Measurements from ENCODE around the gene PBXIP1.
"Not testable (repeated sequence)": the region's sequence is repeated elsewhere in the genome, so short reads cannot be mapped to it uniquely, and the experiment has no call there.

The PBXIP1 gene

GRCh38 chr1:154931940-154932487 lies 23.9 kb downstream of the PBXIP1 start:
- DNase-seq: no peak

DNA sequence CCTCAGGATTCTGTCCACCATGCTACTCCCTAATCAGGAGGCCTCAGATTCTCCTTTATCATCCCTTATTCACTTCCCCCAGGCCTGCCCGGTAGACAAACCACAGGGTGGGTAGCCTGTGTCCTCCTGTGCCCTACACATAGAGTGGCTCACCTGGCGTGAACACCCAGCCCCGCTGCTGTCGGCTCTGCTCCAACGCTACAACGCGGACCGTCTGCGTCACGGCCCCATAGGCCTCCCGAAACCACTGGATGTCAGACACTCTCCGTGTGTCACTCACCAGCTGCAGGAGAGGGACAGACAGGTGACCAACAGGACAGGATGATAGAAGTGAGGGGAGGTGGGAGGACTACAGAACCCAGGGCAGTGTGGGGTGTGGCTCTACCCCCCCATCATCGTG lies 29.7 kb downstream of the PBXIP1 start:
- no peak for DNase-seq

GRCh38 chr1:154925335-154926170 lies 30.3 kb downstream of the PBXIP1 start:
- no peak for DNase-seq

DNA sequence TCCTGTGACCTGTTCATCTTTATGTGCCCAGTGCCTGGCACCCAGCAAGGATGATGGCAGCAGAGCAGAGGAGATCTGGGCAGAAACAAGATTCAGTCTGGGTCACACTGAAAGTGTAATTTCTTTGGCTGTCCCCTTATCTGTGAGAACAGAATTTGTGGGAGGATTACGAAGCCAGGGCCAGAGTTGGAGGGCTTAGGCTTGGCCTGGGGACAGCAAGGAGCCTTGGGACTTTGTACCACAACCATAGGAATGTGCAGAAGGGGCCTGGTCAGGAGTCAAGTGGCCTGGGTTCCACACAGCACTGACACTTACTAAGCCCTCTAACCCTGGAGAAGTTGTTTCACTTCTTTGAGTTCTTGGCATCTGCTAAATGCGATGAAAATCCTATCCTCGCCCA lies 32.2 kb downstream of the PBXIP1 start:
- DNase-seq: no peak

DNA sequence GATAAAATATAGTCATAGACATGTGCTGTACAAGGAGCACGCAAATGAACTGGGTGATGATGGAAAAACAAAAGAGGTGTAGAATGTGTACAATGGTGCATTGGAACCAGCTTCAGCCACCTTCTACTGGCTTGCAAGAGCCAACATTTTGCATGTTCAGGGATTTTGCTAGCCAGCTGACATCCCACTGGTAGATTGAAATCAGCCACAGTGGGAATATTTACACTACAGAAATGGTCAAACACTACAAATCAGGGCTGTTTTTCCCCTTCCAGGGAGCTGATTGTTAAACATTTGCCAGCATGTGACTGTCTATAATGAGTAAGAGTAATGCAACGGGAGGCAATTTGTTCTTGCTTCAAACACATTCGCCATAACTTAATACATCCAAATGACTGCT lies 42.6 kb downstream of the PBXIP1 start:
- DNase-seq: no peak

- no peak for DNase-seq
Measured at GRCh38 chr1:154912755-154913154, 43.1 kb downstream of the PBXIP1 start.

GRCh38 chr1:154911691-154912550 lies 44.0 kb downstream of the PBXIP1 start:
- DNase-seq: peak; percentile 4

DNA sequence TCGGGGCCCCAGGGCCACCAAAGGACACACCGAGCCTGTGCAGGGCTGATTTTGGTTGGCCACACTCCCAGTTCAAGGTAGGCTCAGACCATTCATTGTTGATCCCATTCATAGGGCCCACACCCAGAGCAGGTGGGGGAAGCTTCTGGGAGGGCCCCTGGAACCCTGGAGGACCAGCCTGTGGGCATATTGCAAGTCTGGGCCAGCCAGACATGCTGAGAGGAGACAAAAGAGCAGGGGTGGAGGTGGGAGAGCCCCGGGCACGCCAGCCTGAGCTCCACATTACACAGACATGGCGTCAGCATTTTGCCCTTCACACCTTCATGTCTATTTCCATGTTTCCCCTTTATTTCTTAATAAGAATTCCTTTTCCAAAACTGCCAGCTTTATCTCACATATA lies 45.0 kb downstream of the PBXIP1 start:
- DNase-seq: no peak

DNA sequence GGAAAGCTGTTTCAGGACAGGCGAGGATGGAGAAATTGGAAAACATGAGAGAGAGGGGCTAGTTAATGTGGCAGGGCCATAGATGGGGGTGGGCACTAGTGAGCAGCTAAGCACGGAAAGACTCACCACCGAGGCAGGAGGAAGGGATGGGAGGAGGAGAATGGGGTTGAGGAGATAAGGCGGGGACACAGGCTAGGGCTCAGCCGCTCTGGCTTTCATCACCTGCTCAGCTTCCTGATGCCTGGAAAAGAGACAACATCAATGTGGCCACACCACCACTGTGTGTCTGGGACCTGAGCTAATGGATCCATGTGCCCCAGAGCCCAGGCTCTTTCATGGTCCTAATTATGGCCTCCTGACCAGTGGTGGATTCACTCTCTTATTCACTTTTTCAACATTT lies 47.0 kb downstream of the PBXIP1 start:
- DNase-seq: no peak

GRCh38 chr1:154908129-154908528 lies 47.8 kb downstream of the PBXIP1 start:
- not testable (repeated sequence) for DNase-seq

GRCh38 chr1:154906621-154907081 lies 49.2 kb downstream of the PBXIP1 start:
- no peak for DNase-seq

GRCh38 chr1:154902938-154903566 lies 52.8 kb downstream of the PBXIP1 start:
- no peak for DNase-seq

GRCh38 chr1:154901591-154901990 lies 54.3 kb downstream of the PBXIP1 start:
- DNase-seq: no peak

DNA sequence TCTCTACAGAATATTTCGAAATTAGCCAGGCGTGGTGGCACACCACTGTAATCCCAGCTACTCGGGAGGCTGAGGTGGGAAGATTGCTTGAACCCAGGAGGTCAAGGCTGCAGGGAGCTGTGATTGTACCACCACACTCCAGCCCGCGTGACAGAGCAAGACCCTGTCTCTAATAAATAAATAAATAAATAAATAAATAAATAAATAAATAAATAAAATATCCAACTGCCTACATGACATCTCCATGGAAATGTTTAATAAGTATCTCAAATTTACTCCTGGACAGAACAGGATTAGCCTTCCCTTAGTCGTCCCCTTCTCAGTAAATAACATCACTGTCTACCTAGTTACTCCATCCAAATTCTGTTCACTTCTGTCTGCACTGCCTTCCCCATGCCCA lies 56.9 kb downstream of the PBXIP1 start:
- DNase-seq: no peak

DNA sequence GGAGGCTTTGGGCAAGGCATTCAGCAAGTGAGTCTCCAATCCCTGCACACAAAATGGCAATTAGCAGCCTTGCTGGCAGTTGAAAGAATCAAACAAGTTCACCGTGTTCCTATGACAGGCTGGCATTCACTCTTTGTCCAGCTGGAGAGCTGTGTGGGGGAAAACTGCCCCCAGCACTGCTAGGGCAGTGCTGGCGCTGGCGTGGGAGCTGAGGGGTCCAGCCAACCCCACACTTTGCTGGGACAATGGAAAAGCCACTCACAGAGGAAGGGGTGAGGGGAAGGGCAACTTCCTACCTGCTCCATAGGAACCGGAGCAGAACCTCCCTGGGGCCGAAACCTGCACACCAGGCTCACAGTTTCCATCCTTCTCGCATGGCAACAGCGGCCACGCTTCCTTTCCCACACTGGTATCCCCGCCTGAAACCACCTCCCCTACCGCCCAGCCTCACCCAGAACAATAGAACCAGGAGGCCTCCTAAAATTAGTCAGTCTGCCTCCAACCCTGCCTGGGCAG lies 59.1 kb downstream of the PBXIP1 start:
- no peak for DNase-seq

GRCh38 chr1:154895798-154896197 lies 60.1 kb downstream of the PBXIP1 start:
- no peak for DNase-seq
